A549 (cell line): ENCODE results near the gene ITGA11.

Experiments
- CEBPB ChIP-seq, 2 experiments: fragments of >200 bp in 1 of 2; sonication (Bioruptor Twin) in 1 of 2; formaldehyde crosslinking in 1 of 2; IDR thresholded peaks; 2 replicates each; pipeline ENCODE4 v1.6.1; 2012 to 2016
- CTCF ChIP-seq: fragments of >200 bp; sonication (Bioruptor Twin); formaldehyde crosslinking; IDR thresholded peaks from 3 replicates; pipeline ENCODE4 v1.5.1; 2016
- EP300 ChIP-seq, 2 experiments: fragments of >200 bp; sonication (Bioruptor Twin); formaldehyde crosslinking; IDR thresholded peaks; 2 replicates in 1 of 2; 3 replicates in 1 of 2; pipeline ENCODE4 v1.6.1; 2016 to 2017
- ESRRA ChIP-seq: fragments of 150-350 bp; IDR thresholded peaks from 2 replicates; pipeline ENCODE4 v1.6.1; 2014; ENCODE audit warnings: mild to moderate bottlenecking, low read length, borderline replicate concordance
- FOSL2 ChIP-seq, 2 experiments: fragments of 450-650 bp in 1 of 2; fragments of >200 bp in 1 of 2; sonication (Bioruptor Twin) in 1 of 2; formaldehyde crosslinking; IDR thresholded peaks; 2 replicates each; pipeline versions ENCODE4 v1.5.0 to v1.6.1; 2016 to 2020; ENCODE audit warnings: mild to moderate bottlenecking in 1 of 2, moderate library complexity in 1 of 2
- HOXA7 ChIP-seq: fragments of 250-450 bp; sonication (Bioruptor Pico); IDR thresholded peaks from 2 replicates; pipeline ENCODE4 v1.5.0; 2020; ENCODE audit warnings: mild to moderate bottlenecking, moderate library complexity
- MAZ ChIP-seq: fragments of 150-350 bp; IDR thresholded peaks from 2 replicates; pipeline ENCODE4 v1.6.1; 2014; ENCODE audit warnings: antibody characterized with exemption, low read depth, low read length, borderline replicate concordance
- PHF8 ChIP-seq: fragments of 200-600 bp; sonication (generic); IDR thresholded peaks from 2 replicates; pipeline ENCODE4 v1.6.1; 2016; ENCODE audit warnings: low read depth, mild to moderate bottlenecking, antibody characterized with exemption, moderate library complexity, borderline replicate concordance
- POLR2A ChIP-seq: IDR thresholded peaks from 2 replicates; pipeline ENCODE4 v1.6.1; 2012; ENCODE audit warnings: mild to moderate bottlenecking, low read length
- POLR2AphosphoS2 ChIP-seq: conservative IDR thresholded peaks from 2 replicates; pipeline ENCODE4 v1.6.1; 2012; ENCODE audit warnings: low read length, improper control_type of control experiment, inconsistent platforms
- RFX5 ChIP-seq: fragments of 450-650 bp; IDR thresholded peaks from 2 replicates; pipeline ENCODE4 v1.7.1; 2014; ENCODE audit warnings: antibody characterized with exemption, mild to moderate bottlenecking, moderate library complexity
- ZC3H11A ChIP-seq: fragments of 450-650 bp; IDR thresholded peaks from 2 replicates; pipeline ENCODE4 v1.6.1; 2014; ENCODE audit warnings: antibody characterized with exemption, mild to moderate bottlenecking
- TF ChIP-seq, protein P1 (sequence below): fragments of >200 bp; sonication (Bioruptor Twin); formaldehyde crosslinking; IDR thresholded peaks from 3 replicates; pipeline ENCODE4 v1.6.1; 2016
- TF ChIP-seq, protein P2 (sequence below): fragments of 250-450 bp; sonication (Bioruptor Pico); IDR thresholded peaks from 2 replicates; pipeline ENCODE4 v1.5.0; 2021; ENCODE audit warnings: mild to moderate bottlenecking, moderate library complexity, borderline replicate concordance

DNA sequence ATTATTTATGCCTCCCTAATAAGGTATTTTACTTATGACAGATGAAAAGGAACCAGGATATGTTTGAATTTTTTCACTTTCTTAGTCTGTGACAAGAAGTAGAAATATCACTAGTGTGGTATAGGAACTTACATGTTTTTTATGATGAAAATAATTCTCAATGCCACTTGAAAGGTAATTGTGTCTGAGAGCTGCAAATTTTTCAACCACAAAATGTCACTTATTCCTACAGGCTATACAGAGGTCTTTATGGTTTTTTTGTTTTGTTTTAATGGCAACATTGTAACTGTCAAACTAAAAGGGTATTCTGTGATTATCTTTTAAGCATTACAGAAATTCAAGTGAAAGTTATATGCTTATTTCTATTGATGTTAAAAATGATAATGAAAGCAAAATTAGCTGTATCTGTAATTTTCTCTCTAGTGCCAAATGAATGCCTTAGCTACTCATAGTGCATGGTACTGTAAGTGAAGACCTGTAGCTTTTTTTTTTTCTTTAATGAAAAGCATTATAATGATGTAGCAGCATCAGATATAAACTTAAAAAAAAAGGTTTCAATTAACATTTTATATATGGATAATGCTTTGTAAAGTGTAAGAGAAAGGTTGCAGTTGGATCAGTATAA is 139.7 kb downstream of the ITGA11 start:
- TF ChIP-seq CEBPB (IDR thresholded peaks at IDR 0.05), result no peak
- no peak for TF ChIP-seq PHF8
- no peak for TF ChIP-seq ESRRA
- no peak for TF ChIP-seq CTCF
- TF ChIP-seq FOSL2 (IDR thresholded peaks at IDR 0.05), result no peak
- TF ChIP-seq FOSL2 (CRISPR knock-in tag; IDR thresholded peaks at IDR 0.05), result no peak
- no peak for TF ChIP-seq HOXA7 (CRISPR knock-in tag)
- TF ChIP-seq, protein P1, sequence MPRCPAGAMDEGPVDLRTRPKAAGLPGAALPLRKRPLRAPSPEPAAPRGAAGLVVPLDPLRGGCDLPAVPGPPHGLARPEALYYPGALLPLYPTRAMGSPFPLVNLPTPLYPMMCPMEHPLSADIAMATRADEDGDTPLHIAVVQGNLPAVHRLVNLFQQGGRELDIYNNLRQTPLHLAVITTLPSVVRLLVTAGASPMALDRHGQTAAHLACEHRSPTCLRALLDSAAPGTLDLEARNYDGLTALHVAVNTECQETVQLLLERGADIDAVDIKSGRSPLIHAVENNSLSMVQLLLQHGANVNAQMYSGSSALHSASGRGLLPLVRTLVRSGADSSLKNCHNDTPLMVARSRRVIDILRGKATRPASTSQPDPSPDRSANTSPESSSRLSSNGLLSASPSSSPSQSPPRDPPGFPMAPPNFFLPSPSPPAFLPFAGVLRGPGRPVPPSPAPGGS, result no peak
- TF ChIP-seq EP300 (IDR thresholded peaks at IDR 0.05), result no peak
- no peak for TF ChIP-seq POLR2A
- no peak for TF ChIP-seq ZC3H11A
- no peak for TF ChIP-seq MAZ
- no peak for TF ChIP-seq RFX5
- TF ChIP-seq, protein P2, sequence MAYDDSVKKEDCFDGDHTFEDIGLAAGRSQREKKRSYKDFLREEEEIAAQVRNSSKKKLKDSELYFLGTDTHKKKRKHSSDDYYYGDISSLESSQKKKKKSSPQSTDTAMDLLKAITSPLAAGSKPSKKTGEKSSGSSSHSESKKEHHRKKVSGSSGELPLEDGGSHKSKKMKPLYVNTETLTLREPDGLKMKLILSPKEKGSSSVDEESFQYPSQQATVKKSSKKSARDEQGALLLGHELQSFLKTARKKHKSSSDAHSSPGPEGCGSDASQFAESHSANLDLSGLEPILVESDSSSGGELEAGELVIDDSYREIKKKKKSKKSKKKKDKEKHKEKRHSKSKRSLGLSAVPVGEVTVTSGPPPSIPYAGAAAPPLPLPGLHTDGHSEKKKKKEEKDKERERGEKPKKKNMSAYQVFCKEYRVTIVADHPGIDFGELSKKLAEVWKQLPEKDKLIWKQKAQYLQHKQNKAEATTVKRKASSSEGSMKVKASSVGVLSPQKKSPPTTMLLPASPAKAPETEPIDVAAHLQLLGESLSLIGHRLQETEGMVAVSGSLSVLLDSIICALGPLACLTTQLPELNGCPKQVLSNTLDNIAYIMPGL (CRISPR knock-in tag), result no peak
- no peak for TF ChIP-seq POLR2AphosphoS2
